ENCODE data around the gene TSPAN9.

TSPAN9 gene

DNA sequence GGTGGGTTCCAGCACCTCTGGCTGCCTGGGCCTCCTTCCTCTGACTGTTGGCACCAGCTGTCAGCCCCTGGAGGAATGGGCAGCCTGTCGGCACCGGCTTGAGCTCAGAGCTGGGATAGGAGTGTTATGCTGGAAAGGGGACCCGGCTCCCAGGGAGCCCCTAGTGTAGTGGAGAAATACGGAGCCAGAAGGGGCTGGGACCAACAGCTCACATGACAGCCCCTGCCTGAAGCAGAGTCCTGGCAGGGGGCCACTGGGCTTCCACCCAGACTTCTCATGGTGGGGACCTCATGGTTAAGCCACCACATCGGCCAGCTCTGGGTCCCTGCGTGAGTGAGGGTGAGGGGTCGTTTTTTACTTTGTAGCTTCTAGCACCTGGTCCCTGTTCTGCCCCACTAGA lies 174.5 kb downstream of the TSPAN9 start:
- no peak for DNase-seq (ENCODE audit: low spot score)

DNA sequence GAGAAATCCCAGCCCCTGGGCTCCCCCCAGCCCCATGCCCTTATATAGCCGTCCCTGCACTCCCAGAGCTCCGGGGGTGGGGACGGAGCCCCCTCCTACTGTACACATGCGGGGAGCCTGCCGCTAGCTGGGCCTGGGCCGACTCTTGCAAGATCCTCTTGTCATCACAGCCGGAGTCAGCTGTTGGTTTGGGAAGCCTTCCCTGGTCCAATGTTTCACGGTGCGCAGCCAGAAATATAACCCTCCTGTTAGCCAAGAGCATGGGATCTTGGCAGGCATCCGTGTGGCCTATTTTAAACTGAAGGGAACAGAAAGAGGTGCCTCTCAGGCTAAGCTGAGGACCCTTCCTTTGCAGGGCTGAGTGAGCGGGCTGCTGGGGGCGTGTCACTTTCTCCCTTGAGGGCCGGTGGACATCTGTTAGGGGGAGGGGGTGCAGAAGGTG lies 175.3 kb downstream of the TSPAN9 start:
- no peak for DNase-seq (ENCODE audit: low spot score)

DNA sequence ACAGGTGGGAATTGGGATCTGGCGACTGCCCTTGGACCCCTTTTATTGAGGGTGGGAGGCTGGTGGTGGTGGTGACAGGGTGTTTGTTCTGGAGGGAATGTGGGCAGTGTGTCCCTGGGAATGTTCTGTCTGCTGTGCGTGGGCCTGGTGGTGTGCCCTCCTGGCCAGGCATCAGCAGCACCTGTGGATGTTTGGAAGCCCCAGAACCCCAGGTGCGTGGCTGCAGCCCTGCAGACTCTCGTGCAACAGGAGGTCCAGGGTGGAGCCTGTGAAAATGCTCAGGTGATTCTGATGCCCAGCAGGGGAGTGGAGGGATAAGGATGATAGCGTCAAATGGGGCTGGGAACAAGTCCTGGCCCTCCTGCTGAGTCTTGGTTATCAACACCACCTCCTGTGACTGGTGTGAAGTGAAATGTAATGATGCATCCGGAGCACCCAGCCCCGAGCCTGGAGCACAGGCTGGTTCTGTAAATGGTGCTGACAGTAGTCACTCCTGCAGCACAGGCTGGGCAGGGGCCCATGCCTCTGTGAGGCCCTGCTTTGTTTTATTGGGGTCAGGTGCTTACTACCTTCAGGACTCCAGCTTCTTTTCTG lies 176.6 kb downstream of the TSPAN9 start:
- no peak for DNase-seq (ENCODE audit: low spot score)

DNA sequence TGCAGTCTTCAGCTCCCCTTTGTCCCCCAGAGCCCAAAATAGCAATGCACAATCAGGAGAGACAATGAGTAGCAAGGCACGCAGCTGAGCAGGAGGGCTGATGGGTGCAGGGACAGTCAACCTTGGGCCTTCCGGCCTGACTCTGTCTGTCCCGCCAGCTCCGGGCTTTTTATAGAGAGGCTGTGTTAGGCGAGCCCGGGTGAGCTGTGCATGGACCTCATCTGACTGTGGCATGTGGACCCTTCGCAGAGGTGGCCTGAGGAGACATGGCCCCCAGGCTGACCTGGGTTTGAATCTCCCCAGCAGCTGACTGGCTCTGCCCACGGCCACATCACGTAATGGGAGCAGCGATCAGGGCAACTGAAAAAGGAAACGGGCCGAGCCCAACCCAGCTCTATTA lies 177.9 kb downstream of the TSPAN9 start:
- no peak for DNase-seq (ENCODE audit: low spot score)

DNA sequence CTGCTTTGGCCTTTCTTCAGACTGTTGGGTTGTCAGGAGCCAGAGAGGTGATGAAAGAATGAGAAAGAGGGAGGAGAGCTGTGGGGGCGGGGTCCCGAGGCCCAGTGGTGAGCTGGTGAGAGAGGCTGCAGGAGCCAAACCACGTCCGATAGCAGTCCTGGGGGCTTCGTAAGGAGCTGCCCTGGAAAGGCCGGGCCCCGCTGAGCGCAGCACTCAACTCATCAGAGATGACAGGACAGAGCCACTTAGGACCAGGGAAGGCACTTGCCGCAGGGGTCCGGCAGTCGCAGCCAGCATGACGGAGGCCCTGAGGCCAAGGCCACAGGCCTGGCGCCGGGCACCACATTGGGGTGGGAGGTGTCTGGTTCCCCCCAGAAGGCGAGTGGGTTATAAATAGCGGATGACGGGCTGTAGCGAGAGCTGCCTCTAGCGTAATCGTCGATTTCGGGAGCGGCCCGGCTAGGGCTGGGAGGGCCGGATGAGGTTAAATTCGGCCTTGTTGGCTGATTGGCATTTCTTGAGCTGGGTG lies 179.0 kb downstream of the TSPAN9 start:
- DNase-seq (ENCODE audit: low spot score) = no peak

DNA sequence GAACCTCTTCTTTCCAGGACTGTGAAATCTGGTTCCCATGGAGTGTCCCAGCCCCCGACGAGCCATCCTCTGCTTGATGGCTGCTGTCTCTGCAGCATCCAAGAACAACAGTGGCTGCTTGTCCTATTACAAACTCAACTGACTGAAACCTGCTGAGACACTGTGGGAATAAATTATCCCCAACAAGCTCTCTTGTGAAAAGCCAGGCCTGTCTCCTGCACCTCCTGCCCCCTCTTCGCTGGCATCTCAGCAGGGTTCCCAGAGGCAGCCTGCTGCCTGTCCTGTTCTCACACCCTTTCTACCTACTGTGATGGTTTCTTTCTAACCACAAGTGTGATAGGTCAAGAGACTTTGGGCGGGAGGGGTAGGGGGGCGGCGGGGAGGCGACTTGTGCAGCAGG lies 180.2 kb downstream of the TSPAN9 start:
- no peak for DNase-seq (ENCODE audit: low spot score)

DNA sequence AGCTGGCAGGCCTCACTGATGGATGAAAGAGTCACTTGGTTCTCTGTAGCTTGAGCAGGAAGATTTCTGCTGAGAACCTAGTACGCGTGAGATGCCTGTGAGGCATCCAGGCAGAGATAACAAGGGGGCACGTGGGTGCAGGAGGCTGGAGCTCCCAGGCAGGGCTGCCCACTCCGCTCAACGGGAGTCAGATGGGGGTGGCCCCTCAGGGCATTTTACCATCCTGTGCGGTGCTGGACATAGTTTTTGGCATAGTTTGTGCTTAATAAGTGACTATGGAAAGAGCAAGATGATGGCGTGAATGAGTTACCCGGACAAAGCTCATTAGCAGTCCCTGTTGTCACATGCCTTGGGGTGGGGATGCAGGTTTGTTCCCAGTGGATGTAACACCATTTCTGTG lies 182.8 kb downstream of the TSPAN9 start:
- no peak for DNase-seq (ENCODE audit: low spot score)

DNA sequence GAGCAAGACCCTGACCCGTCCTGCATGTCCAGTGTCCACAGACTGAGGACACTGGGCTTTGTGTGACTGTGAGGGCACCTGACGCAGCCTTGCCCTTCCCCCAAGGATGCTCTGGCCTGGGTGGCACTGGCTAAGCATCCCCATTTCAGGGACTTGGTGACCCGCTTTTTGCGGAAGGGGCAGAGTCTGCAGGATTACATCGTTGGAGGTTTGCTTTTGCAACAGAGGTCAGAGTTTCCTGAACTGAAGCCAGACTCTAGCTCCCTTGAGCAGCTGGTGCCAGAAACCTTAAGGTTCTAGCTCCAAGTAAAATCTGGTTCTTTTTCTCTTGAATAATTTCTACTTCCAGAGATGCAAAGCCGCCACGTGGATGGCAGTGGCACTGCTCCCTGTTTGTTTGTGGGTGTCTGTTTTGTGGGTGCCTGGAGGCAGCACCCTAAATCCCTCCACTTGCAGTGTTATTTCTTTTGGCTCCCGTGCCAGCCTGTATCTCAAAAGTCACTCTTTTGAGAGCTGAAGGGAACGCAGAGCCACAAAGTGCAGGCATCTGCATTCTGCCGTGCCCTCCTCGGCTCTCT lies 184.7 kb downstream of the TSPAN9 start:
- DNase-seq (ENCODE audit: low spot score) = no peak

DNA sequence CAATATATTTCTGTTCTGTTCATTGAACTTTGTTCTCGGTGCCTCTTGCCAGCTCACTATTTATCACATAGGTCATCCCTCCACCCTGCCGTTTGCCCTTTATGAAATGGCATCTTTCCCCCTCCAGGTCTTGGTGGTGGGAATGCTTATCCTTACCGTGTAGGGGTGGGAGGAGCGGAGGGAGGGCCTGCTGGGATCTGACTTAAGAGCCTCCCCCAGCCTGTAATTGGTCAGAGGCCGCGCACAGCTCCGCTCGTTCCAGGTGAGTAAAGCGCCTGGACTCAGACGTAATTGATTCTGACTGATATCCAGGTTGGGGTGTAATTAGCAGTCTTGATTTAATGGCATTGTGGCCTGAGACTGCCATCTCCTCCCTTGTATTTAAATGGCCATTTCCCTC lies 185.3 kb downstream of the TSPAN9 start:
- DNase-seq (ENCODE audit: low spot score) = no peak

DNA sequence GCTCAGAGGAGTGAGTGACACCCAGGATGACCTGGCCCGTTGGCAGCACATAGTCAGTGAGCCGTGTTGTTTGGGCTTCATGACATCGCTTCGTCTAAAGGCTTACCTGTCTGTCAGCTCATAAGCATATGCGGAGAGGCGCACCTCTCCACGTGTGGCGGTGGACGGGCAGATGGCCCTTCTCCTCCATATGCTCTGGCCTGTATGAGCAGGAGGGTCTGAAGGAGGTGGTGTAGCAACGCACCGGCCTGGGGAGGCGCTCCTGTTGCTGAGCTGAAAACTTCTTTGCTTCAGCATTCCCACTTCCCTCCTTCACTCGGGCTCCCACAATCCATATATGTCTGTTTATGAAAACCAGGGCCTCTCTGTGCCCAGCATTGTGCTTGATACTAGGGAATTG lies 186.1 kb downstream of the TSPAN9 start:
- no peak for DNase-seq (ENCODE audit: low spot score)

DNA sequence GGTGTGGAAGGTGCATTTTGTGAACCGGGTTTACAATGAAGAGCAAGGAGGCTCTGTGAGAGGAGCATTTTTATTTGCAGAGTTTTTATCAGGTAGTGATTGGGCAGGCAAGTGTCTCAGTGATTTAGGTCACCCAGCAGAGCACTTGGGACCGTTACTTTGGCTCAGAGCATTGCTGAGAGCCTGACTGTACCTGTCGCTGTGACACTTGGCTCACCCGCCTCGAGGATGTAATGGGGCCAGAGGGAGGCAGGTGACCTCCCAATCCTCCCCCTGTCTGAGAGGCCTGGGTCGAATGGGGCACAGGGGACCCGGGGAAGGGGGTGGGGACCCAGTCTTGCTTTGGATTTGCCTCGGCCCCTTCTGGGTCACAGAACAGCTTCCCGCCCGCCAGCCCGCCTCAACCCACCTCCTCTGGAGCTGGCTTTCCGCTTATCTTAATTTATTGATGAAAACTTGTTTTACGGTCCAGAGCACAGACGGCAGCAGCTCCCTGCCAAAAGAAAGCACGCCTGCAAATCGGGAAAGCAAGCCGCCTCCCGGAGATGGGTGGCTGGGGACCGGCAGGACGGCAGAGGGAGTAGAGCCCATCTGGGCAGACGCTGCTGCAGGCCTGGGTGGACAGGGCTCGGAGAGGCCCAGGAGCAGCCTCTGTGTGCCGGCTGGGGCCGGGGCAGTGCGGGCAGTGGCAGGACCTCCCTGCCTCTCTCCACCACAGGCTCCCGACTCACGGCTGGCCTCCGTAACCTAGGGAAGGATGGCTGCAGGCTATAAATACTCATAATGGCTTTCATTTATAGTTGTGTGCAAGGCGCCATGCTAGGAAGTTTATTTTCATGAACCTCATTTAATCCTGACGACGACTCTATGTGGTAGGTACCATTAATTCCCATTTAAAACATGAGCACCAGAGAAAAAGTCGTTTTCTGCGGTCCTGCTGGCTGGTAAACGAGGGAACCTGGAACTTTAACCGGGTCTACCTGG lies 187.1 kb downstream of the TSPAN9 start:
- DNase-seq (ENCODE audit: low spot score) = no peak

DNA sequence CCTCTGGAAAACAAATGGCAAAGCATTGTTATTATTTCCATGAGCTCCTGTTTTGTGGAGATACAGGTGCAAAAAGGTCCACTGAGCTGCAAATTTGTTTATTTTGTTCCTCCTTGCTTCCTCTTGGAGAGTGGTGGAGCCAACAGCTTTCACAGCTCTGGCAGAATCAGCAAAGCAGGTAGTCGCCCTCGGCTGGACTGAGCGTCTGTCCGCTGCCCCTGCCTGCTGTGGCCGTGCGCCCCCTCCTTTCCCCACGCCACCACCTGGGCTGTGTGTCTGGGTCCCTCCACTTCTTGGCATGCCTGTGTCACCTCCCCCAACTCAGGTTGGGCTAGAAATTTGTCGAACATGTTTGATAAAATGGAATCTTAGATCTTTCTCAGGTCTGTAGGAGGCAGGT lies 188.2 kb downstream of the TSPAN9 start:
- no peak for DNase-seq (ENCODE audit: low spot score)

DNA sequence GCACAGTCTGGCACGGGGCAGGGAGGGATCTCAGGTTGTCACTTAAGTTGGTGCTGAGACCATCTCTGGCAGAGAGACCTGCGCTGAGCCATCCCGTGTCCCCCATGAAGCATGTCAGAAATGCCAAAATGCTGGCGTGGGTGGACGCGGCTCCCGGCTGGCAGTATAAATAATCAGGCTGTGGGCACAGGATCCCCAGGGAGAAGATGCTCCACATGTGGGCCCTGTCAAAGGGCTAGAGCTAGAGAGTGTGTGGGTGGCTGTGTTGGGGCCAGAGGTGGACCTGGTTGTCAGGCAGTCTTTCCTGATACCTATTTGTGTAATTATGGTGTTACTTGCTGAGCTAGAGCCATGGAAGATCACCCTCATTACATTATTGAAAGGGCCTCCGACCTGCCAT lies 189.5 kb downstream of the TSPAN9 start:
- DNase-seq (ENCODE audit: low spot score) = no peak

DNA sequence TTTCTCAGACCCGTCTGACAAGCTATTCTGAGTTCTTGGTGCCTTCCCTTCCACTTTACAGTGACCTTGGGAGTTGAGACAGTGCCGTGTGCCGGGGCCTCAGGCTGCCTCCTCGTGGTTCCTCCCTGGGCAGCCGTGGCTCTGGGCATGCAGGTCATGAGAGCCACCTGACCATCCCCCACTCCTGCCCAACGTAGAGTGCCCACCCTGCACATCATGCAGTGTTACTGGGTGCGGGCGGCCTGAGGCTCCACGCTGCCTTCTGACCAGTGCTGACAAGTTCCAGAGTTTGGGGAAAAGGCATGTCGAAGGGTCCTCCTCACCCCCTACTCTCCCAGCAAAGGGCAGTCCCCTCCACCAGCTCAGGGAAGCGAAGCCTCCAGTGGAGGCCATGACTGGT lies 190.5 kb downstream of the TSPAN9 start:
- no peak for DNase-seq (ENCODE audit: low spot score)

DNA sequence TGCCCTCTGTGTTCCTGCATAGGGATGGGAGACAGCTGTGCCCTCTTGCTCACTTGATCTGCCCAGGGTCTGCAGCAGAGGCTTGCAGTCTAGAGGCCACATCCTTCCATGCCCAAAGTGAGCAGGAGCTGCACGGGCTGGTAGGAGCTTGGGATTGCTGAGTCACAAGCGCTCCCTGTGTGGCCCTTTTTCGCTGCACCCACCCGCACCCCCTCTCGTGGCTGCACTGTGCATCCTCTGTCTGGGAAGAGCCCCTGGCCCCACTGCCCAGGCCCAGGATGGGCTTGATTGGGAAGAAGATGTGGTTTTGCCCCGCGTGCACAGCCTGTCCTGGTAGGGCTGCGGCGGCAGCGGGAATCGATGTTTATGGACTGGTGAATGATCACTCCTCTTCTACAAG lies 192.4 kb downstream of the TSPAN9 start:
- no peak for DNase-seq (ENCODE audit: low spot score)

DNA sequence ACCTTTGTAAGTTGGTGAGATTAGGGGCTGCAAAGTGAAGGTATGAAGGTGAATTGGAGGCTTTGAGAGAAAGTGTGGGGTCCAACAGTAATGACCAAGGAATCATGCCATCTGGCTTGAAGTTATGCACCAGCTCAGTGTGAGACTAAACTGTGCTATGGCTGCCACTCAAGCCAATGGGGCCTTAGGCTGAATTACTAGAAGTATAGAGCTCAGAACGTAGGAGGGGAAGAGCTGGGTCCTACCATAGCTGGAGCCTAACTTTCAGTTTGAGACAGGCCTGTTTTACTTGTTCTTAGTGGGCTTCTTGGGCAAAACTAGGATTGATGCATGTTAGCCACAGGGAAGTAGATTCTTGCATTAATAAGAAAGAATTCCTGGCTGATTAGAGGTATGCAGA lies 194.0 kb downstream of the TSPAN9 start:
- no peak for DNase-seq (ENCODE audit: low spot score)

DNA sequence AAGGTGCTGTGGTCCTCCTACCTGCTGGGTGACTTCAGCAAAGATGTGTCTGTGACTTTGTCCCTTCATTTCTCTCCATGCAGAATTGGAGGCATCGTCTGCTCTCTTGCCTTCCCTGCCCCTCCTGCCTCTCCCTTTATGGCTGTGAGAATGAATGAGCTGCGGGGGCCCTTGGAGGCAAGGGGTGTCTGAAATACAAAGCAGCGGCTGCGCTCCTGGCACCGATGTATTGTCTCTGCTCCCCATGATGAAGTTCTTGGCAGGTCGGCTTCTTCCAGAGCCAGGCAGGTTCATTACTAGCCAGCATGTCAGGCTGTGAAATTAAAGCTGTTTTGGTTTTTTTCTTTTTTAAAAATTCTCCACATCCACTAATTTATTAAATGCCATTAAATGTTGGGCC lies 194.5 kb downstream of the TSPAN9 start:
- no peak for DNase-seq (ENCODE audit: low spot score)

DNA sequence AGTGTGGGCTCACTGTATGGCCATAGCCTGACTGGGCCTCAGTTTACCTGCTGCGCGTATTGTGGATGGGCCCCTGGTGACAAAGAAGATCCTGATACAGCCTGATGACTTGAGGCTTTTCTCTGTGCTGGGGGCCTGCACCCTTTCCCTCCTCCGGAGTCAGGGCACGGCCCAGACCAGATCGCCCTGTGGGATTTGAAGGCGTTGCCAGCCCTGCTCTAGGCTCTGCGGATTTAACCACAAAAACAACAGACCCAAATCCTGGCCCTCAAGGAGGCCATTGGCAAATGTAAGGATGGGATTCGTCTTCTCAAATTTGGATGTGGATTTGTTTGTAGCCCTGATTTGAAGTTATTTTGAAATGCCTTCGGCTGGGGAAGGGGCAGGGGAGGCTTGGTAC lies 195.8 kb downstream of the TSPAN9 start:
- DNase-seq (ENCODE audit: low spot score) = no peak

DNA sequence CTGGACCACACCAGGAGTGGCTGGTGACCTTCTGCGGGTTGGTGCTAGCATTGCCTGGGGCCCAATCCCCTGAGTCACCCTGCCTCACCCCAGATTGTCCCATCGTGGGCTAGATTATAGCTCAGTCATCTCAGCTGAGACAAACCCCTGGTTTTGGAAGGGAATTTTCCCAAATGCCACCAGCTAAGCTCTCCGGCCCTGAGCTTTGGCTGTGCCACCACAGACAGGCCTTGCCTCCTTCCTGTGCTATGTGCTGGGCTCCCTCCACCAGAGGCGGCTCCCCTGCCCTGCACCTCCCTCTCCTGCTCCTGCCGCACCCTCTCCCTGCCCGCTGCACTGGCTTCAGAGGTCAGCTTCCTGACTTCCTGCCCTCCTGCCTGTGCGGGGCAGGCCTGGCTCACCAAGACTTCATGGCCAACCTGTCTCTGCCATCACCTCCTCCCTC lies 196.3 kb downstream of the TSPAN9 start:
- DNase-seq (ENCODE audit: low spot score) = no peak

DNA sequence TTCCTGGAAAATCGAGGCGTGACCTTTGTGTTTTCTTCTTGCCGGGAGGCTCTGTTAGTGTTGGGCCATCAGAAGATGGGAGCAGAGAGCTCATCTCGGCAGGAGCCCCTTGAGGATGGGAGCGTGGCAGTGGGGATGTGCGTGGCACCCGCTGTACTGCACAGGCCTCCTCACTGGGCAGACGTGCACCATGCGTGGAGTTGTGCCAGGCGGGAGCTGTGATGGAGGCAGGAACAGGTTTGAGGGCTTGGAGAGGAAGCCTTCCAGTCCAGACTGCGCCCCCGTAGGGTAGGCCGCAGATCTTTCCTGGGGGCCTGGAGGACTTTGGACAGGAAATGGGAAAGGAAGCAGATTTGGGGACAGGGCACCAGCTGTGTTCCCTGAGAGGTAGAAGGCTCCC lies 197.5 kb downstream of the TSPAN9 start:
- no peak for DNase-seq (ENCODE audit: low spot score)

DNA sequence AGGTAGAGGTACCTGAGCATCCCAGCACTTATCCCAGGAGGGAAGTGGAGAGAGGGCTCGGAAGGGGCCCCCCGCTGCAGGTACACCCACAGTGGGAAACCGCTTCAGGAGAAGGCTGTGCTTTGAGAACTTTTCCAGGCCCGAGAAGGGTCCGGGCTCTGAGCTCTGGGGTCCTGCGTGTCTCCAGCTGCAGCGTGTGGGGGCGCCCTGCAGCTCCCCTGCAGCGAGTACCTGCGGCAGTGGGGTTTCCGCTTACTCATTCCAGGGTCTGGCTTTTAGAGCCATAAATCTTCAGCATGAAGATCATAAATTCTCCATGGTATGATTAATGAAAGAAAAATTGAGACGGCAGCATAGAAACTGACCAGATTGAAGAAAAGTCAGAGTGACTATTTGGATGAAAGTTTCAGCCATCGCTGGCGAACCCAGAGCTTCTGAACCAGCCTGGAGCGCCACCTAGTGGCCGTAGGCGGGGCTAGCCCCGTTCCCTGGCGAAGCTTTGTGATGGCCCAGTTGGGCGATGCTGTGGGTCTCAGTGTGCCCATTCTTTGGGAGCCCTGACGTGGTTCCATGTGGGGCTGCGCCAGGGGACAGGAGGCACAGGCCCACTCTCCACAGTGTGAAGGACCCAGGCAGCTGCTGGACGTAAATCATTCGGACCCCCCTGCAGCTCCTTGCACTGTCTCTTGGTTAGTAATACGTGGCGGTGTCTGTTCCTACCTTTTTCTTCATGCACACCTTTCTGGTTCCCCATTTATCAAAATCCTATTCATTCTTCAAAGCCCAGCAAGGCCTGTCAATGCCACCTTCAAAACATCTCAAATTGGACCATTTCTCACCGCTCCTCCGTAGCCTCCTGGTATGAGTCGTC lies 198.2 kb downstream of the TSPAN9 start:
- DNase-seq (ENCODE audit: low spot score) = peak; percentile 54

DNA sequence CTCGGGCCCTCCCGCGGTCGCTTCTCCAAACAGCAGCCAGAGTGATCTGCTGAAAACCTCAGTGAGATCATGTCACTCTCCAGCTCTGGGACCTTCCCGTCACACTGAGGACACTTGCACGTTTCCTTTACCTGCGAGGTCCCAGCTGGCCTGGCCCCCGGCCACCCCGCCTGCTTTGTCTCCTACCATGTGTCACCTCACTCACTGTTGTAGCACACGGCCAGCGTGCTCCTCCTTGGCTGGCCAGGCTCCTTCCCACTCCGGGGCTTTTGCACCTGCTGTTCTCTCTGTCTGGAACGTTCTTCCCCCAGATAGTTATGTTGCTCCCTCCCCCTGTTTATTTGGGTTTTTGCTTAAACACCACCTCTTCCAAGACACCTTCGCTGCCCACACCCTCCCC lies 199.0 kb downstream of the TSPAN9 start:
- DNase-seq (ENCODE audit: low spot score) = no peak

All from CD4-positive, alpha-beta T cell treated with Interleukin-15 for 4 hours (primary cell).